GM20431 (cell line): ENCODE results near the gene ARHGEF17.

ENCODE experiments used
- in situ Hi-C: fragments of 300-500 bp; cut with MseI, MboI; formaldehyde crosslinking; loops from one replicate; pipeline ENCODE4 v1.15.0; 2020; ENCODE audit warnings: low sequenced_read_pairs; ENCODE audit not compliant: unreplicated experiment

ARHGEF17 gene

DNA sequence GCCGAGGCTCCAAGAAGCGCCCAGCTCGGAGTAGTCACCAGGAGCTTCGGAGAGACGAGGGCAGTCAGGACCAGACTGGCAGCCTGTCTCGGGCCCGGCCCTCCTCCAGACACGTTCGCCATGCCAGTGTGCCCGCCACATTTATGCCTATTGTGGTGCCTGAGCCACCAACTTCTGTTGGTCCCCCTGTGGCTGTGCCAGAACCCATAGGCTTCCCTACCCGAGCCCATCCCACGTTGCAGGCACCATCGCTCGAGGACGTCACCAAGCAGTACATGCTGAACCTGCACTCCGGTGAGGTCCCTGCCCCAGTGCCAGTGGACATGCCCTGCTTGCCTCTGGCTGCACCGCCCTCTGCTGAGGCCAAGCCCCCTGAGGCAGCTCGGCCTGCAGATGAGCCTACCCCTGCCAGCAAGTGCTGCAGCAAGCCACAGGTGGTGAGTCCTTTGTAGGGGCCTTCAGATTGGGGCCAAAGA lies 3.4 kb downstream of the ARHGEF17 start:
- in situ Hi-C loops: no loop called here

DNA sequence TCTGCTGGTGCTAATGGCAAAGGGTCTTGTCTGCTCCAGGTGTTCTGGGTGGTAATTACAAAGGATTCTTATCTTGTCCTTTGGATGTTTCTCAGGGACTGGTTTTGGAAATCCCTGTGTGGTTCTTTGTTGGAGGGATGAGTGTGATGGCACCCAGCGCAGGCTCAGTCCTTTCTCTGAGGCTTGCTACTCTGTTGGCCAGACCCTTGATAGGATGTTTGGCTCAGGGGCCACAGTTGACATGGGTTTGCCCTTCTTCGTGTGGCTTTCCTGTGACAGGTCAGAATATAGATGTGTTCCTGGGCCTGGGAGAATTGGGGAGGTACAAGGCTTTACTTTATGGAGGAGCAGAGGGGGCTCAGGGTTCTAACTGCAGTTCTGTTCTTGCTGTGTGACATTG lies 4.0 kb downstream of the ARHGEF17 start:
- in situ Hi-C loops: no loop called here

- in situ Hi-C loops: no loop called here
Observed at GRCh38 chr11:73312851-73313327, 4.8 kb downstream of the ARHGEF17 start.

GRCh38 chr11:73313652-73314051 lies 5.6 kb downstream of the ARHGEF17 start:
- in situ Hi-C loops: no loop called here

- in situ Hi-C loops: no loop called here
Observed at GRCh38 chr11:73314117-73314961, 6.3 kb downstream of the ARHGEF17 start.

- in situ Hi-C loops: no loop called here
Observed at GRCh38 chr11:73315293-73316020, 7.4 kb downstream of the ARHGEF17 start.

- in situ Hi-C loops: no loop called here
Observed at GRCh38 chr11:73316422-73316821, 8.3 kb downstream of the ARHGEF17 start.

GRCh38 chr11:73317373-73317772 lies 9.3 kb downstream of the ARHGEF17 start:
- in situ Hi-C loops: no loop called here

DNA sequence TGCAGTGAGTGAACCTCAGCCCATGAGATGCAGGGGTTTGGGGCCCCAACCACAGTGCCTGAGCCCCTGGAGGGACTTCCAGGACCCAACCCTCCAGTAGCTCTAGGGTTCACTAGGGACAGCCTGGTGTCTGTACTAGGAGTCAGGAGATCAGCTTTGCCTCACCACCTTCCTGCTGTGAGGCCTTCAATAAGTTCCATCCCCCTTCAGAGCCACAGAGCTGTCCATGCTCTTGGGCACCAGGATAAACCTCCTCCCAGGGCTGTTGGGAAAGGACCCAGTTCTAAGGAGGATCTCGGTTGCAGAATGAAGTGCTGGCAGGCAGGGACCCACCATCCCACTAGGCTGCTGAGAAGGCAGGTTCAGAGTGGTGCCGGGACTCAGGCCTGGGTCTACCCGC lies 9.7 kb downstream of the ARHGEF17 start:
- in situ Hi-C loops: no loop called here

- in situ Hi-C loops: no loop called here
Observed at GRCh38 chr11:73318501-73319011, 10.5 kb downstream of the ARHGEF17 start.

DNA sequence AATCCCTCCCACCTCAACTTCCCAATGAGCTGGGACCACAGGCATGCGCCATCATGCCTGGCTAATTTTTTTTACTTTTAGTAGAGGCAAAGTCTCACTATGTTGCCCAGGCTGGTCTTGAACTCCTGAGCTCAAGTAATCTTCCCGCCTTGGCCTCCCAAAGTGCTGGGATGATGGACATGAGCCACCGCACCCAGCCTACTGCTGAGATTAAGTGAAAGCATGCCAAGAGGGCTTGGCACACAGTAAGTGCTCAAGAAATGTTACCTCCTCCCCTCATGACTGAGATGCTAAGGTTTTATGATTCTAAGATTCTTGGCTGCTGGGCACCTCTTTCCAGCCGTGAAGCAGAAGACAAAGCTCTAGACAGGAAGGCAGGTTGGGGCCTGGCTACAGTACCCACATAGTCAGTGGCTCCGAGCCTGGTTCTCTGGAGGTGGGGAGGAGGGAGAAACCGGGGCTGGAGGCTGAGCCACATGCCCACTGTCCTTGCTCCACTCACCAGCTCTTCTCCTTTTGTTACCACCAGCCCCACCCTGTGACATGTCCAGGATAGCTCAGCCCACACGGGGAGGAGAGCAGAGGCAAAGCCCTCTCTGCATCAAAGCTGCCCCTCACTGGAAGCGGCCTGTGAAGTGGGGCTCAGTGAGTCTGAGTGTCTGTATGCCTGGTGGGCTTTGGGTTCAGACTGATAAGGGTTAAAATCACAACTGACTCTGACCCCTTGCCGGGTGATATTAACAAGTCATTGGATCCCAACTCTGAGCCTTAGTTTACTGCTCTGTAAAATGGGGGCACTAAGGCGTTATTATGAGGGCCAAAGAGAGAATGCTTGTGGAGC lies 12.9 kb downstream of the ARHGEF17 start:
- in situ Hi-C loops: no loop called here

DNA sequence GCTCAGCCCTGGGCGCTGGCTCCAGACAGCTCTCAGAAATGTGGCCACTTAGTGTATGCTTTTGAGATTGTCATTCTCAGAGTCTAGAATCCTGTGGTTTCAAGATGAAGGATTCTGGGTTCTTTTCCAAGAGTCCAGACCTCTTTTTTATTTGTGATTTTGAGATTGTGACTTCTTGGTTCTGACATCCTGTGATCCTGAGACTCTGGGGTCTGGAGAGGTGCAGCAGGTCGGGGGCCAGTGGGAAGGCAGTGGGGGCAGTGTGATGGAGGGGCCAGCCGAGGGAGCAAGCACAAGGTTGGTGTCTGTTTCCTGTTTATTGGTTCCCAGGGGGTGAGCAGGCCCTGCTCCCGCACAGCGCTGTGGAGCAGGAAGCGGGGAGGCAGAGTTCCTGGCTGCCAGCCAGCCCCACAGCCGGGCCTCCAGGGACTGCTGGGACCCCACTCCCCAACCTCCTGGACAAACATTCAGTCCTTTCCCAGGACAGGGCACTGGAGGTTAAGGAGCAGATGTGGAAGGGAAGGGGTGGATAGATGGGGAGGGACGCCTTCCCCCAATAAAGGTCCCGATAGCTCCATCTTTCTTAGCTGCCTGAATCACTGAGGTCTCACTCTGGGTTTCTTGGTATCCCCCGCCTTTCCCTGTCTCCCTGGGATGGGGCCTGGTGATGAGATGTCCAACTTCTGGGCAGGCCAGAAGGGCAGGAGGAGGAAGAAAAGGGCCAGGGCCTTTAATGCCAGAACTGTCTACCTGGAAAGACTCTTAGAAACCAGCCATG lies 13.7 kb downstream of the ARHGEF17 start:
- in situ Hi-C loops: no loop called here

DNA sequence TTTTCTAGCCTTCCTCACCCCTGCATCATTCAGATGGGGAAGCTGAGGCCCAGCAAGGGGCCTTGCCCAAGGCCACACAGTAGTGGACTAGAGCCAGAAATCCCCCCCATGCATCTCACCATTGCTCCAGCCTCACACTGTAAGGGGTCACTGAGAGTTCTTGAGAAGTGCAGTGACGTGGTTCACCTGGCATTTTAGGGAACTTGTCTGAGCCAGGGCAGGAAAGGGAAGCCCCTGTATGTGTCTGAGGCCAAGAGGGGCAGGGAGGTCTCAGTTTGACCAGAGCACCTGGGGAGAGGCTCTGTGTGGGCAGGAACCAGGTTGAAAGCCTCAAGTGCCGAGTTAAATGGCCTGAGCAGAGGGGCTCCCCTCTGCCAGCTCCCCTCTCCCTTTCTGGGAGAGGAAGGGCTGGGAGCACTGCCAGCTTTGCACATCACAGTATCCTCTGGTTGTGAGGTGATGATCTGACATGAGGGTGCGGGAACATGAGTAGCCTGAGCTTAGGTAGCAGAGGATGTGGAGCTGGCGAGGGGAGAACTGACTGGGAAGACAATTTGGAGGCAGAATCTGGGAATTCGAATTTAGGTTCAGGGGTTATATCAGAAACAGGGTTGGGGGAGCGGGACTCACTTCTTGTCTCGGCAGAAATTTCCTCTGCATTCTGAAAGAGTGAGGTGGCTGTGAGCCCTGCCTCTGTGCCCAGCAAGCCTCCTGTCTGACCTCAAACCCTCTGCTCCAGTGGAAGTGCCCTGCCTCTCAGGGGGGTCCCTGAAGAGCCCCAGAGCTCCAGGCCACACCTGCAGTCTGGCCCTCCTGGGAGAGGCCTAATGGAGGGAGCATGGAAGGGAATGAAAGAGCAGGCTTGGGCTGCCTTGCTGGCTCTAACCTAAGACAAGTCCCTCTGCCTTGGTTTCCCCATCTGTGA lies 14.6 kb downstream of the ARHGEF17 start:
- in situ Hi-C loops: no loop called here

DNA sequence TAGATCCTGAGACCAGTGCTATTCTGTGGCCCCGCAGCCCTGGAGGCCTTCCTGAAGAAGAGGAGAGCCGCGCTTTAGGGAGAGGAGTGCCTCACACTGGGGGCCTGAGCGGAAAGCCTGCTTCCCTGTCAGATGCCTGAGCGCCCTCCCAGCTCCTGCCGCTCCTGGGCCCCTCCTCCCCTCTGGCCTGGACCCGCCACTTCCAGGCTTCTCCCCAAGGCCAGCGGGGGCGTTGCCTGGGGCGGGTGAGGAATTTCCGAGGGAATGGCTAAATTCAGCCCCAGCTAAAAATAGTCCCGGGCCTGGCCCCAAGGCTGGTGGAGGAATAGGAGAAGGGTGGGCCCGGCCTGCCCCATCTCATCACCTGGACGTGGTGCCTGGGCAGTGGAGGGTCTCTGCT lies 15.4 kb downstream of the ARHGEF17 start:
- in situ Hi-C loops: no loop called here

GRCh38 chr11:73324116-73324515 lies 16.0 kb downstream of the ARHGEF17 start:
- in situ Hi-C loops: no loop called here

DNA sequence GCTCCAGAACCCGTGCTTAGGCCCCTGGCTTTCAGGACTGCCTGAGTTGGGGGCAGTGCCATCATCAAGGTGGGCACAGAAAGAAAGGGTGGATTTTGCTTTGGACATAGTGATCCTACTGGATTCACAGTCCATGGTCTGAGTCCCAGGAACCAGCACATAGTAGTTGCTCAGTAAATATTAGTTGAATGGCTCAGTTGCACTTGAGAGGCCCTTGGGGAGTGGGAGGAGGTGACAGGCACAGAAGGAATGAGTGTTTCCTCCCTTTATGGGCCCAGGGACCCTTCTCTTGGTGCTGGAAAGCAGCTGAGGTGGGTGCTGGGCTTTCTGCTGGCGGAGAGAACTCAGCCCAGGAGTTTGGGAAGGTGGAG lies 16.6 kb downstream of the ARHGEF17 start:
- in situ Hi-C loops: no loop called here

- in situ Hi-C loops: no loop called here
Observed at GRCh38 chr11:73325036-73325981, 17.2 kb downstream of the ARHGEF17 start.
